Astrocyte (in vitro differentiated cells and primary cell): ENCODE measurements around the gene PGAM2.

ENCODE experiments used
- CTCF ChIP-seq: IDR thresholded peaks from 2 replicates; pipeline ENCODE4 v1.5.1; 2011; ENCODE audit warnings: low read depth, mild to moderate bottlenecking, inconsistent platforms, low read length, moderate library complexity; ENCODE audit not compliant: insufficient read depth
- EZH2 ChIP-seq: IDR thresholded peaks from 2 replicates; pipeline ENCODE4 v1.6.1; 2012; ENCODE audit warnings: mild to moderate bottlenecking, low read length, inconsistent platforms; ENCODE audit not compliant: insufficient read depth

- no peak for TF ChIP-seq CTCF
- TF ChIP-seq EZH2 = no peak
Measured at GRCh38 chr7:44085546-44085945, 20.2 kb upstream of the PGAM2 start.
